Smooth muscle cell (in vitro differentiated cells): ENCODE results near the gene WDR37. TPM values are rescaled to one million over a fixed set of nuclear protein-coding genes. Genes with fewer than 3 reads are reported as not detected.

Experiments used
- DNase-seq: peaks from one replicate; lab custom pipeline; 2025; ENCODE audit not compliant: unreplicated experiment; lab: John Stamatoyannopoulos, UW
- H2AFZ ChIP-seq: fragments of 200-600 bp; sonication (generic); 2 replicates; pipeline ENCODE4 v1.6.0; 2016; ENCODE audit warnings: antibody characterized with exemption, low read depth, mild to moderate bottlenecking
- H3F3A ChIP-seq: fragments of 200-600 bp; sonication (generic); 2 replicates; pipeline ENCODE4 v1.6.0; 2017; ENCODE audit warnings: antibody characterized with exemption, low read depth
- H3K27ac ChIP-seq: fragments of 200-600 bp; sonication (generic); 2 replicates; pipeline ENCODE4 v1.5.1; 2016; ENCODE audit warnings: low read depth, mild to moderate bottlenecking
- H3K27me3 ChIP-seq: fragments of 200-600 bp; sonication (generic); 2 replicates; pipeline ENCODE4 v1.6.1; 2016; ENCODE audit warnings: low read depth, mild to moderate bottlenecking
- H3K36me3 ChIP-seq: fragments of 200-600 bp; sonication (generic); 2 replicates; pipeline ENCODE4 v1.5.1; 2016; ENCODE audit warnings: low read depth
- H3K4me1 ChIP-seq: fragments of 200-600 bp; sonication (generic); 2 replicates; pipeline ENCODE4 v1.5.1; 2016; ENCODE audit warnings: low read depth
- H3K4me2 ChIP-seq: fragments of 200-600 bp; sonication (generic); 2 replicates; pipeline ENCODE4 v1.6.0; 2016; ENCODE audit warnings: mild to moderate bottlenecking
- H3K4me3 ChIP-seq: fragments of 200-600 bp; sonication (generic); 2 replicates; pipeline ENCODE4 v1.5.1; 2016; ENCODE audit warnings: mild to moderate bottlenecking
- H3K79me2 ChIP-seq: fragments of 200-600 bp; sonication (generic); 2 replicates; pipeline ENCODE4 v1.6.0; 2016; ENCODE audit warnings: low read depth, mild to moderate bottlenecking
- H3K9ac ChIP-seq: fragments of 200-600 bp; sonication (generic); 2 replicates; pipeline ENCODE4 v1.6.0; 2016; ENCODE audit warnings: low read depth
- H3K9me3 ChIP-seq: fragments of 200-600 bp; sonication (generic); replicated peaks from 2 replicates; pipeline ENCODE4 v1.5.1; 2016; ENCODE audit warnings: low read depth
- H4K20me1 ChIP-seq: fragments of 200-600 bp; sonication (generic); 2 replicates; pipeline ENCODE4 v1.6.0; 2016; ENCODE audit warnings: low read depth
- WGBS: methylation state at CpG from one replicate; pipeline ENCODE4 v1.1.7; 2016; ENCODE audit warnings: low lambda C conversion rate; 5-methylcytosine and 5-hydroxymethylcytosine counted together
- polyA plus RNA-seq: library from polyadenylated mRNA; unstranded; fragments of >200 nt; fragmentation: Nextera tagmentation; extraction: Ambion mirVana; gene quantifications from 2 replicates; pipeline ENCODE4 v1.2.1, GENCODE V29; 2016
- total RNA-seq: library from RNA; depleted of rRNA; stranded (reverse); fragments of >200 nt; gene quantifications from 2 replicates; pipeline ENCODE4 v1.2.3, GENCODE V29; 2014
- TF ChIP-seq, protein P1 (sequence below): fragments of 200-600 bp; sonication (generic); IDR thresholded peaks from 2 replicates; pipeline ENCODE4 v1.5.1; 2017; ENCODE audit warnings: borderline replicate concordance, mild to moderate bottlenecking, antibody characterized with exemption; ENCODE audit not compliant: insufficient read depth, poor library complexity, severe bottlenecking

The WDR37 gene
- total and polyA plus RNA-seq, 2 experiments from 2014 or later = 10.5 to 10.7 TPM

DNA sequence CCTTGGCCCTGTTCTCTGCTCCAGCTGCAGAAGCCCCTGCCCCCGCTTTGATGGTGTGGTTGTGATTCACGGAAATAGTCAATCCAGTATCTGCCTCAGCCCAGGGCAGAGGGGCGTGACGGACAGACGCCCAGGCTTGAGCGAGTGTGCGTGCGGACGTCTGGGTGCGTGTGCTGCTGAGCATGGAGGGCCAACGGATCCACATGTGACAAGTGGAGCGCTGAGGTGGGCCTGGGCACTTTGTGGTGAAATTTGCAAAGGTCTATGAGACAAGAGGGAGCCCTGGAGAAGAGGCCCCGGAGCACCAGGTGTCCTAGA is 94.4 kb downstream of the WDR37 start:
- DNase-seq = no peak
- H3K79me2 ChIP-seq = no peaks in the 10 kb centered on the region
- H3K9me3 ChIP-seq = no peaks in the 10 kb centered on the region
- 88% methylated on average over 13 of the region's 13 CpGs for WGBS
- H3K4me2 ChIP-seq = no peak overlapping the region
- no peak overlapping the region for H3K4me3 ChIP-seq
- no peaks in the 10 kb centered on the region for H4K20me1 ChIP-seq
- no peaks in the 10 kb centered on the region for H3F3A ChIP-seq
- no peak overlapping the region for H3K9ac ChIP-seq
- no peak overlapping the region for H3K27ac ChIP-seq
- H3K4me1 ChIP-seq = peaks cover 3% of the 10 kb centered on the region
- TF ChIP-seq, protein P1, sequence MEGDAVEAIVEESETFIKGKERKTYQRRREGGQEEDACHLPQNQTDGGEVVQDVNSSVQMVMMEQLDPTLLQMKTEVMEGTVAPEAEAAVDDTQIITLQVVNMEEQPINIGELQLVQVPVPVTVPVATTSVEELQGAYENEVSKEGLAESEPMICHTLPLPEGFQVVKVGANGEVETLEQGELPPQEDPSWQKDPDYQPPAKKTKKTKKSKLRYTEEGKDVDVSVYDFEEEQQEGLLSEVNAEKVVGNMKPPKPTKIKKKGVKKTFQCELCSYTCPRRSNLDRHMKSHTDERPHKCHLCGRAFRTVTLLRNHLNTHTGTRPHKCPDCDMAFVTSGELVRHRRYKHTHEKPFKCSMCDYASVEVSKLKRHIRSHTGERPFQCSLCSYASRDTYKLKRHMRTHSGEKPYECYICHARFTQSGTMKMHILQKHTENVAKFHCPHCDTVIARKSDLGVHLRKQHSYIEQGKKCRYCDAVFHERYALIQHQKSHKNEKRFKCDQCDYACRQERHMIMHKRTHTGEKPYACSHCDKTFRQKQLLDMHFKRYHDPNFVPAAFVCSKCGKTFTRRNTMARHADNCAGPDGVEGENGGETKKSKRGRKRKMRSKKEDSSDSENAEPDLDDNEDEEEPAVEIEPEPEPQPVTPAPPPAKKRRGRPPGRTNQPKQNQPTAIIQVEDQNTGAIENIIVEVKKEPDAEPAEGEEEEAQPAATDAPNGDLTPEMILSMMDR = no peak
- H3K27me3 ChIP-seq = no peaks in the 10 kb centered on the region
- H2AFZ ChIP-seq = no peak overlapping the region
- H3K36me3 ChIP-seq = no peaks in the 10 kb centered on the region

DNA sequence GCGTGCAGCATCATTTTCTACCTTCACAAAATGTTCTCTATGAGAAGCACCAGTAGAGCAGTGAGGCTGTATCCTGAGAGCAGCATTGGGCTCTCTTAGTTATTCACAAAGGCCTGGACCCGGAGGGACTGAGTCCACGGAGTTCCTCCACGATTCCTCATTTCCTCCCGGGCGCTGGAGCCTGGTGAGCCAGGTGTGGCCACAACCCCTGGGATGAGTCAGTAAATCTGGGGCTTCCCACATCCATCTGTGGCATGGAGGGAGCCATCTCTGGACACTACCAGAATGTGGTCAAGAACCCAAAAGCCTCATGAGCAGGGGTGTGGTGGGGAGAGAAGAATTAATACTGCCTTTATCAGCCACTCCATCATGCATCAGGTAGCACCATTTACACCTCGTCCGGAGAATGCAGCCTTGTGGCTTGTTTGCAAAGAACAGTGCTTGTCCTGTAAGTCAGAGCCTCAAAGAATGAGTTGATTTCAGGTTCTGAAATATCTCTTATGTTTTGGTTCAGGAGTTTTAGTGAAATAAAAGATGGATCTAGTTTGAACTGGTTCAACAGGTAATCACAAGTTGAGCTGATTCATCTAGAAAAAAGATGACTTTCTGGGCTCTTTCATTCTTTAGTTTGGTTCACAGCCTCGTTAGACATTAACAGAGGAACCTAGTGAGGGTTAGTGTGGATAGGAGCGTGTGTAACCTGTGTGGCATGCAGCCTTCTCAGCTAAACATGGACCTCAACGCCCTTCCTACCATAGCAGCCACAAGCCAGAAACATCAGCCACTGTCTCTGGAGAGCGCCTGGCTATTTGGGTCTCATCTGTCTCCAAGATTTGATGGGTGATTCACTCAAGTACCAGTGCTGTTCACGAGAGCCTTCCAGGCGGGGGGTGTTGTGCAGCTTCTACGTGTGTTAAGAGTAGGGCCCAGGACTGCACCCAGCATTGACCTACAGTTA is 95.2 kb downstream of the WDR37 start:
- H3K36me3 ChIP-seq = no peaks in the 10 kb centered on the region
- H4K20me1 ChIP-seq = no peaks in the 10 kb centered on the region
- TF ChIP-seq, protein P1 = no peak
- no peak overlapping the region for H3K27ac ChIP-seq
- H3K4me3 ChIP-seq = no peak overlapping the region
- no peaks in the 10 kb centered on the region for H3F3A ChIP-seq
- H2AFZ ChIP-seq = no peak overlapping the region
- no peaks in the 10 kb centered on the region for H3K9me3 ChIP-seq
- H3K9ac ChIP-seq = no peak overlapping the region
- no peak for DNase-seq
- no peak overlapping the region for H3K4me2 ChIP-seq
- H3K79me2 ChIP-seq = no peaks in the 10 kb centered on the region
- H3K27me3 ChIP-seq = no peaks in the 10 kb centered on the region
- peaks cover 3% of the 10 kb centered on the region for H3K4me1 ChIP-seq
- WGBS = 77% methylated on average over 15 of the region's 15 CpGs

GRCh38 chr10:1152386-1153250 is 96.4 kb downstream of the WDR37 start:
- no peak overlapping the region for H3K27ac ChIP-seq
- TF ChIP-seq, protein P1 = no peak
- H3K4me1 ChIP-seq = peaks cover 3% of the 10 kb centered on the region
- no peaks in the 10 kb centered on the region for H3K36me3 ChIP-seq
- no peak overlapping the region for H2AFZ ChIP-seq
- H3F3A ChIP-seq = no peaks in the 10 kb centered on the region
- H3K9ac ChIP-seq = no peak overlapping the region
- DNase-seq = no peak
- WGBS = 89% methylated on average over 32 of the region's 32 CpGs
- no peak overlapping the region for H3K4me2 ChIP-seq
- no peaks in the 10 kb centered on the region for H3K79me2 ChIP-seq
- H3K9me3 ChIP-seq = no peaks in the 10 kb centered on the region
- no peak overlapping the region for H3K4me3 ChIP-seq
- H4K20me1 ChIP-seq = no peaks in the 10 kb centered on the region
- H3K27me3 ChIP-seq = peaks cover under 1% of the 10 kb centered on the region
